Measurements from ENCODE around the gene BTBD2. TPM values are rescaled to one million over a fixed set of nuclear protein-coding genes. Genes with fewer than 3 reads are reported as not detected.

The BTBD2 gene
- total RNA-seq, 1 donor from 2014 or later, result 53.4 TPM

- Histone ChIP-seq H3K4me3 (no peak overlapping the region), H3K27me3 (ENCODE audit: low read depth) (no peaks in the 10 kb centered on the region), H3K27ac (replicated peaks) (no peak overlapping the region), H3K9me3 (replicated peaks) (no peaks in the 10 kb centered on the region), H3K36me3 (no peaks in the 10 kb centered on the region), H3K4me1 (peaks cover 27% of the 10 kb centered on the region)
- TF ChIP-seq, protein P1, sequence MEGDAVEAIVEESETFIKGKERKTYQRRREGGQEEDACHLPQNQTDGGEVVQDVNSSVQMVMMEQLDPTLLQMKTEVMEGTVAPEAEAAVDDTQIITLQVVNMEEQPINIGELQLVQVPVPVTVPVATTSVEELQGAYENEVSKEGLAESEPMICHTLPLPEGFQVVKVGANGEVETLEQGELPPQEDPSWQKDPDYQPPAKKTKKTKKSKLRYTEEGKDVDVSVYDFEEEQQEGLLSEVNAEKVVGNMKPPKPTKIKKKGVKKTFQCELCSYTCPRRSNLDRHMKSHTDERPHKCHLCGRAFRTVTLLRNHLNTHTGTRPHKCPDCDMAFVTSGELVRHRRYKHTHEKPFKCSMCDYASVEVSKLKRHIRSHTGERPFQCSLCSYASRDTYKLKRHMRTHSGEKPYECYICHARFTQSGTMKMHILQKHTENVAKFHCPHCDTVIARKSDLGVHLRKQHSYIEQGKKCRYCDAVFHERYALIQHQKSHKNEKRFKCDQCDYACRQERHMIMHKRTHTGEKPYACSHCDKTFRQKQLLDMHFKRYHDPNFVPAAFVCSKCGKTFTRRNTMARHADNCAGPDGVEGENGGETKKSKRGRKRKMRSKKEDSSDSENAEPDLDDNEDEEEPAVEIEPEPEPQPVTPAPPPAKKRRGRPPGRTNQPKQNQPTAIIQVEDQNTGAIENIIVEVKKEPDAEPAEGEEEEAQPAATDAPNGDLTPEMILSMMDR (IDR thresholded peaks at IDR 0.05; ENCODE audit: borderline replicate concordance), result no peak
- no peak for DNase-seq
- intact Hi-C loops (cut with micrococcal nuclease), result no loop called here
These were observed 78.5 kb downstream of the BTBD2 start for GRCh38 chr19:1936916-1937610.

DNA sequence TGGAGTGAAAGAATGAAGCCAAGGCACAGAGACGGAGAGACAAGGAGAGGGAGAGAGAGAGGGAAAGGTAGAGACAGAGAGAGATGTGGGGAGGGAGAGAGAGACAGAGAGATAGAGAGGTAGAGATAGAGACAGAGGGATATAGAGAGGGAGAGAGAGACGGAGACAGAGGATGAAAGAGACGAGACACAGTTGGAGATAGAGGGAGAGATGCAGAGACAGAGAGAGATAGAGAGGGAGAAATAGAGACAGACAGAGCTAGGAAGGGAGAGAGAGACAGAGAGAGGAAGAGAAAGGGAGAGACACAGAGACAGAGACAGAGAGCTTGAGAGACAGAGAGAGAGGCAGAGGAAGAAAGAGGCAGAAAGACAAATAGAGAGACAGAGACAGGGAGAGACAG is 79.1 kb downstream of the BTBD2 start:
- Histone ChIP-seq H3K36me3 (no peaks in the 10 kb centered on the region), H3K4me1 (peaks cover 24% of the 10 kb centered on the region), H3K4me3 (no peak overlapping the region), H3K27ac (replicated peaks) (no peak overlapping the region), H3K9me3 (replicated peaks) (no peaks in the 10 kb centered on the region), H3K27me3 (ENCODE audit: low read depth) (no peaks in the 10 kb centered on the region)
- TF ChIP-seq, protein P1 (IDR thresholded peaks at IDR 0.05; ENCODE audit: borderline replicate concordance), result no peak
- intact Hi-C loops (cut with micrococcal nuclease), result no loop called here
- no peak for DNase-seq

- no peaks in the 10 kb centered on the region for H3K36me3 ChIP-seq
- H3K27ac ChIP-seq (replicated peaks), result no peak overlapping the region
- intact Hi-C loops (cut with micrococcal nuclease), result no loop called here
- H3K27me3 ChIP-seq (ENCODE audit: low read depth), result no peaks in the 10 kb centered on the region
- TF ChIP-seq, protein P1 (IDR thresholded peaks at IDR 0.05; ENCODE audit: borderline replicate concordance), result no peak
- H3K9me3 ChIP-seq (replicated peaks), result no peaks in the 10 kb centered on the region
- H3K4me1 ChIP-seq, result peaks cover 23% of the 10 kb centered on the region
- H3K4me3 ChIP-seq, result no peak overlapping the region
- no peak for DNase-seq
These were observed 79.9 kb downstream of the BTBD2 start for GRCh38 chr19:1935484-1936208.

Other genes starting within 250 kb of the BTBD2 start
- 0.41 TPM for gene ATP8B3, start 203.4 kb downstream of the BTBD2 start, total RNA-seq
- gene REXO1, start 167.2 kb downstream of the BTBD2 start, total RNA-seq, result 17.7 TPM
- gene KLF16, start 152.1 kb downstream of the BTBD2 start, total RNA-seq, result 6.4 TPM
- gene ABHD17A, start 130.2 kb downstream of the BTBD2 start, total RNA-seq, result 55.6 TPM
- gene ADAT3, start 110.3 kb downstream of the BTBD2 start, total RNA-seq, result 1.8 TPM
- gene SCAMP4, start 110.3 kb downstream of the BTBD2 start, total RNA-seq, result 16.2 TPM
- gene CSNK1G2, start 74.5 kb downstream of the BTBD2 start, total RNA-seq, result 24.5 TPM
- gene MKNK2, start 35.5 kb upstream of the BTBD2 start, total RNA-seq, result 200 TPM
- gene MOB3A, start 80.6 kb upstream of the BTBD2 start, total RNA-seq, result 16.1 TPM
- 2.8 TPM for gene IZUMO4, start 81.2 kb upstream of the BTBD2 start, total RNA-seq
- 75.4 TPM for gene AP3D1, start 135.9 kb upstream of the BTBD2 start, total RNA-seq
- gene DOT1L, start 148.2 kb upstream of the BTBD2 start, total RNA-seq, result 8.4 TPM
- 47.8 TPM for gene PLEKHJ1, start 220.6 kb upstream of the BTBD2 start, total RNA-seq
- 28.7 TPM for gene SF3A2, start 221.1 kb upstream of the BTBD2 start, total RNA-seq
- 1.1 TPM for gene AMH, start 233.6 kb upstream of the BTBD2 start, total RNA-seq
- gene JSRP1, start 240.7 kb upstream of the BTBD2 start, total RNA-seq, result 0.36 TPM

All from left ventricle myocardium inferior (tissue), 1 donor.